Type B pancreatic cell (in vitro differentiated cells): ENCODE results near the gene AHRR. TPM values are rescaled to one million over a fixed set of nuclear protein-coding genes. Genes with fewer than 3 reads are reported as not detected.

Experiments
- DNase-seq: peaks from one replicate; pipeline ENCODE4 v3.0.0; 2021; ENCODE audit warnings: mixed read lengths; ENCODE audit not compliant: unreplicated experiment; ENCODE audit errors: extremely low spot score
- H3K27ac Mint-ChIP-seq: 2 replicates; pipeline ENCODE4 v1.8.0; 2021; ENCODE audit warnings: mild to moderate bottlenecking, mixed read lengths
- H3K27me3 Mint-ChIP-seq: 2 replicates; pipeline ENCODE4 v1.8.0; 2021; ENCODE audit warnings: mixed read lengths
- H3K36me3 Mint-ChIP-seq: 2 replicates; pipeline ENCODE4 v1.8.0; 2021; ENCODE audit warnings: mixed read lengths
- H3K4me1 Mint-ChIP-seq: one replicate; pipeline ENCODE4 v1.8.0; 2021; ENCODE audit warnings: mixed read lengths; ENCODE audit not compliant: unreplicated experiment
- H3K4me3 Mint-ChIP-seq: 2 replicates; pipeline ENCODE4 v1.8.0; 2021; ENCODE audit warnings: mild to moderate bottlenecking, mixed read lengths
- H3K9me3 Mint-ChIP-seq: 2 replicates; pipeline ENCODE4 v1.8.0; 2021; ENCODE audit warnings: mixed read lengths
- total RNA-seq: library from RNA; stranded (reverse); gene quantifications from 2 replicates; pipeline ENCODE4 v1.2.1, GENCODE V29; 2021; ENCODE audit warnings: low replicate concordance
- TF ChIP-seq, protein P1 (sequence below): fragments of 200-600 bp; sonication (generic); conservative IDR thresholded peaks from 2 replicates; pipeline ENCODE4 v1.5.0; 2021; ENCODE audit warnings: antibody characterized with exemption, mild to moderate bottlenecking

AHRR gene
- total RNA-seq, 1 donor from 2014 or later, result 13.4 TPM

DNA sequence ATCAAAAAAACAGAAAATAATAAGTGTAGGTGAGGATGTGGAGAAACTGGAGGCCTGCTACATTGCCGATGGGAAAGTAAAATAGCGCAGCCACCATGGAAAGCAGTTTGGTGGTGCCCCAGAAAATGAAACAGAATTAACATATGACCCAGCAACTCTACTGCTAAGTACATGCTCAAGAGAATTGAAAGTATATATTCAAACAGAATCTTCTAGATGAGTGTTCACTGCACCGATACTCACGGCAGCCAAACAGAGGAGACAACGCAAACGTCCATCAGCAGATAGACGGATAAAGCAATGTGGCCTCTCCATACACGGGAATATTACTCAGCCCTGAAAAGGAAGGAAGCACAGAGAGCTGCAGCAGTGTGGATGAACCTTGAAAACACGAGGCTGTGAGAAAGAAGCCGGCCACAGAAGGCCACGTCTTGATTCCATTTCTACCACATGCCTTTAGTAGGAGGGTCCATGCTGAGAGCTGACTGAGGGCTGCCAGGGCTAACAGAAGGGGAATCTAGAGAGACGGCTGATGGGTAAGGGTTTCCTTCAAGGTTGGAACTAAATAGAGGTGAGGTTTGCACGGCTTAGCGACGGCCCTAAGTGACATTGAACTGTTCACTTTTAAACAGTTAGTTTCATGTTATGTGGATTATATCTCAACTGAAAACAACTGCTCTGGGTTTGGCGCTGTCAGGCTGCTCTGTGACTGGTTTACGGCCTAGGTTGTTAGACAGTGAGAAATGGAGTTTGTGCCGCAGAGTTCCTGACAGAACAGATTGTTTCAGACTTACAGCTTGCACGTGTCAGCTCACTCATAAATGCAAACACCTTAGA lies 29.8 kb downstream of the AHRR start:
- H3K27me3 Mint-ChIP-seq, result peaks cover 6% of the 10 kb centered on the region
- no peak overlapping the region for H3K27ac Mint-ChIP-seq
- TF ChIP-seq, protein P1, sequence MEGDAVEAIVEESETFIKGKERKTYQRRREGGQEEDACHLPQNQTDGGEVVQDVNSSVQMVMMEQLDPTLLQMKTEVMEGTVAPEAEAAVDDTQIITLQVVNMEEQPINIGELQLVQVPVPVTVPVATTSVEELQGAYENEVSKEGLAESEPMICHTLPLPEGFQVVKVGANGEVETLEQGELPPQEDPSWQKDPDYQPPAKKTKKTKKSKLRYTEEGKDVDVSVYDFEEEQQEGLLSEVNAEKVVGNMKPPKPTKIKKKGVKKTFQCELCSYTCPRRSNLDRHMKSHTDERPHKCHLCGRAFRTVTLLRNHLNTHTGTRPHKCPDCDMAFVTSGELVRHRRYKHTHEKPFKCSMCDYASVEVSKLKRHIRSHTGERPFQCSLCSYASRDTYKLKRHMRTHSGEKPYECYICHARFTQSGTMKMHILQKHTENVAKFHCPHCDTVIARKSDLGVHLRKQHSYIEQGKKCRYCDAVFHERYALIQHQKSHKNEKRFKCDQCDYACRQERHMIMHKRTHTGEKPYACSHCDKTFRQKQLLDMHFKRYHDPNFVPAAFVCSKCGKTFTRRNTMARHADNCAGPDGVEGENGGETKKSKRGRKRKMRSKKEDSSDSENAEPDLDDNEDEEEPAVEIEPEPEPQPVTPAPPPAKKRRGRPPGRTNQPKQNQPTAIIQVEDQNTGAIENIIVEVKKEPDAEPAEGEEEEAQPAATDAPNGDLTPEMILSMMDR, result no peak
- no peak overlapping the region for H3K4me3 Mint-ChIP-seq
- DNase-seq, result no peak
- no peaks in the 10 kb centered on the region for H3K9me3 Mint-ChIP-seq
- H3K36me3 Mint-ChIP-seq, result peaks cover 8% of the 10 kb centered on the region
- H3K4me1 Mint-ChIP-seq, result peaks cover 5% of the 10 kb centered on the region

DNA sequence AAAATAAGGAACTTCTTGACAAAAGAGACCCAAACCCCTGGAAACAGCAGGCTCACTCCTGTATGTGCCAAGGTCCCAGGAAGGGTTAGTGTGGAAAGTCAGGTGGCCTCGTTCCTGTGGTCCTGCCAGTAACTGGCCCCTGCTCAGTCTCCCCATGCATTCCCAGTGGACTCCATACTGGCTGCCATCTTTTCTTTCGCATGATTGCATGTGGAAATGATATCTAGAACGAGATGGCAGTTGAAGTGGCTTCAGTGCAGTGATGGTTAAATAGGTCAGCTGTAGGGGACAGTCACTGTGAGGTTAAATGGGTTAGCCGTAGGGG lies 30.4 kb downstream of the AHRR start:
- TF ChIP-seq, protein P1, result no peak
- Mint-ChIP-seq H3K27ac (no peak overlapping the region), H3K9me3 (no peaks in the 10 kb centered on the region), H3K4me3 (no peak overlapping the region), H3K36me3 (peaks cover 8% of the 10 kb centered on the region), H3K4me1 (peaks cover 5% of the 10 kb centered on the region), H3K27me3 (peaks cover 4% of the 10 kb centered on the region)
- DNase-seq, result no peak

DNA sequence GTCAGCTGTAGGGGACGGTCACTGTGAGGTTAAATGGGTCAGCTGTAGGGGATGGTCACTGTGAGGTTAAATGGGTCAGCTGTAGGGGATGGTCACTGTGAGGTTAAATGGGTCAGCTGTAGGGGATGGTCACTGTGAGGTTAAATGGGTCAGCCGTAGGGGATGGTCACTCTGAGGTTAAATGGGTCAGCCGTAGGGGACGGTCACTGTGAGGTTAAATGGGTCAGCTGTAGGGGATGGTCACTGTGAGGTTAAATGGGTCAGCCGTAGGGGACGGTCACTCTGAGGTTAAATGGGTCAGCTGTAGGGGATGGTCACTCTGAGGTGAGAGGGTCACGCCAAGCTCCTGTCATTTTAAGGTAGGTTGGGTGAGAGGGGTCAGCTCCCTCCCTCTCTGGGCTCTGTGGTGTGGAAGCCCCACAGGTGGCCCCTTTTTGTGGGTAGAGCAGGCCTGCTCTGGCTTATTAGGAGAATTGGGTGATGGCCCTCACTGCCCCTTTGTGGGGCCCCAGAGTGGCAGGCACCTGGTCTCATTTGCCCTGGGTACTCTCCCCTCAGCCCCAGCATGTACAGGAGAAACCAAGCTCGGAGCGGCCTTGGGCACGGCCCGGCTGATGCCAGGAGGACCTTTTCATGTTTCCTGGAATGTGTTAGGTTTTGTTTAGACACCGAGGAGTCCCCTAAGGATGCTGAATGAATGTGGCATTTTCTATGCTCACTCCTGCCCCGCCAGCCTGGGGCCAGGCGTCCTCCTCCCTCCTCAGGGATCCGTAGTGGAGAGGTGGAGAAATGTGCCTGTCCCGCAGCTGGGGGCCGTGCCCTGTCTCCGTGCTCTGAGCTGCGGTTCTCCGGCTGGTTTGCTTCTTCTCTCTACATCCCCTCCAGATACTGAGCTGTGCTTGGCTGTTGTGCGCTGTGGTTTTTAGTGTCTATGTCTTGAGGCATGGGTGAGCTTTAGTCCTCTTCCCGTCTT lies 31.4 kb downstream of the AHRR start:
- Mint-ChIP-seq H3K27me3 (no peaks in the 10 kb centered on the region), H3K4me3 (no peak overlapping the region), H3K9me3 (no peaks in the 10 kb centered on the region), H3K4me1 (peaks cover 5% of the 10 kb centered on the region), H3K36me3 (peaks cover 8% of the 10 kb centered on the region), H3K27ac (no peak overlapping the region)
- DNase-seq, result no peak
- TF ChIP-seq, protein P1, result no peak

DNA sequence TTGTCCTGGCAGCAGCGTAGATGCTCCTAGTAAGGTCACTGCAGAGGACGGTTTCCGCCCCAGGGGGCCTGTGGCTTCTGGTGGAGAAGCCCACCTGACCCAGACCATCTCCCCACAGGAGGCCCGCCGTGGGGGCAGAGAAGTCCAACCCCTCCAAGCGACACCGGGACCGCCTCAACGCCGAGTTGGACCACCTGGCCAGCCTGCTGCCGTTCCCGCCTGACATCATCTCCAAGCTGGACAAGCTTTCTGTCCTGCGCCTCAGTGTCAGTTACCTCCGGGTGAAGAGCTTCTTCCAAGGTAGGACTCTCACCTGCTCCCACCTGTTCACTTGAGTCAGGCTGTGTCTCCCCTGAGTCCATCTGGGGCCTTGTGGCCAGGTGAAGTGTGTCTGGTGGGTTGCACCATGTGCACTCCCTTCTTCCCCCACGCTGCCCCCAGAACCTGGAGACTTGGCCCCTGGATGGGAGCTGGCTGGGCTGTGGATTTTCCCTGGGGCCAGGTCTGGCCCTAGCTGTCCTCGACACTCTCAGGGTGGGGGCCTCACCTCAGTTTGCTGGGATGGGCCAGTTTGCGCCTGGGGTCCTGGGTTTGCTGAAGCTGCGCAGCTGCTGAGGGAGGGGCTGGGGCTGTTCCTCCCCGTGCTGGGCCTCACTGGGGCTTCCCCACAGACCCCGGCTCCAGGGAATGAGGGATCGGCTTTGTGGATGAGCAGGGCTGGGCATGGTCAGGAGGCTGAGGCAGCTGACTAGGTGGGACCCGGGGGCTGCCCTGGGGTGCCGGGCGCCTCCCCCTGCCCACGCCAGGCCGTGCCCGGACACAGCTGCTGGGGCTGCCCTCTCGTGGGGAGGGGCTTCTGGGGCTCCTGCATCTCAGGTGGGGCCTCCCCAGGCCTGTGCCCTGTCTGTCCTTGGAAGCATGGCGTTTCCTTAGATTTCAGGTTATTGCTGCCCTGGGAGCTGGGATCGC lies 32.4 kb downstream of the AHRR start:
- DNase-seq, result no peak
- Mint-ChIP-seq H3K27ac (no peak overlapping the region), H3K9me3 (no peaks in the 10 kb centered on the region), H3K4me1 (peaks cover 5% of the 10 kb centered on the region), H3K36me3 (peaks cover 8% of the 10 kb centered on the region), H3K4me3 (no peak overlapping the region), H3K27me3 (no peaks in the 10 kb centered on the region)
- TF ChIP-seq, protein P1, result no peak
